IMR-90 (cell line): ENCODE data around the gene ALPP. TPM values are rescaled to one million over a fixed set of nuclear protein-coding genes. Genes with fewer than 3 reads are reported as not detected.

Source experiments
- ATAC-seq: fragments of 200-7000 bp; cut with Tn5 transposase; 2 replicates; pipeline ENCODE4 v1.9.1; 2020; ENCODE audit warnings: low read depth, mild to moderate bottlenecking, moderate library complexity
- BruUV-seq: library from RNA; stranded (reverse); fragments of 400-500 nt; replicated peaks from 2 replicates; lab custom pipeline; 2021; lab: Mats Ljungman, UMichigan
- CTCF ChIA-PET: fragments of 300-600 bp; formaldehyde crosslinking; extraction: SDS; loops from one replicate; lab custom pipeline; 2021; ENCODE audit warnings: antibody characterized with exemption; lab: Yijun Ruan, JAX
- POLR2A ChIA-PET: fragments of 300-600 bp; sonication (Branson Sonifier 250); formaldehyde crosslinking; loops from one replicate; lab custom pipeline; 2022; ENCODE audit warnings: antibody characterized with exemption; ENCODE audit not compliant: unreplicated experiment; lab: Charles Lee
- DNase-seq: peaks from one replicate; pipeline ENCODE4 v3.0.0; 2013
- H2AFZ ChIP-seq: replicated peaks from 2 replicates; pipeline ENCODE3; 2013; ENCODE audit warnings: low read length, mild to moderate bottlenecking; ENCODE audit not compliant: poor library complexity
- H2AK5ac ChIP-seq: 2 replicates; pipeline ENCODE4 v1.6.1; 2013; ENCODE audit warnings: low read depth, low read length, inconsistent platforms
- H2AK9ac ChIP-seq: replicated peaks from 2 replicates; pipeline ENCODE3; 2013; ENCODE audit warnings: mild to moderate bottlenecking, low read depth, low read length, moderate library complexity; ENCODE audit not compliant: poor library complexity
- H2BK120ac ChIP-seq: 2 replicates; pipeline ENCODE4 v1.6.1; 2013; ENCODE audit warnings: low read depth, low read length, inconsistent platforms
- H2BK15ac ChIP-seq: 3 replicates; pipeline ENCODE4 v1.6.1; 2013; ENCODE audit warnings: low read depth, low read length, inconsistent platforms
- H2BK20ac ChIP-seq: 2 replicates; pipeline ENCODE4 v1.6.1; 2013; ENCODE audit warnings: low read depth, mild to moderate bottlenecking, inconsistent platforms, low read length, moderate library complexity
- H2BK5ac ChIP-seq: 2 replicates; pipeline ENCODE4 v1.6.1; 2013; ENCODE audit warnings: mild to moderate bottlenecking, low read depth, low read length, inconsistent platforms; ENCODE audit not compliant: poor library complexity, severe bottlenecking
- H3K14ac ChIP-seq: replicated peaks from 2 replicates; pipeline ENCODE4 v1.6.1; 2013; ENCODE audit warnings: low read depth, low read length, inconsistent platforms
- H3K18ac ChIP-seq: 2 replicates; pipeline ENCODE4 v1.6.1; 2013; ENCODE audit warnings: low read depth, low read length, control low read depth
- H3K23ac ChIP-seq: 2 replicates; pipeline ENCODE4 v1.6.1; 2013; ENCODE audit warnings: low read depth, low read length, inconsistent platforms
- H3K27ac ChIP-seq: 2 replicates; pipeline ENCODE4 v1.5.1; 2013; ENCODE audit warnings: mild to moderate bottlenecking, control low read depth, low read length; ENCODE audit not compliant: insufficient read depth
- H3K27me3 ChIP-seq: 2 replicates; pipeline ENCODE4 v1.6.1; 2013; ENCODE audit warnings: low read length; ENCODE audit not compliant: control insufficient read depth, insufficient read depth
- H3K36me3 ChIP-seq: 2 replicates; pipeline ENCODE4 v1.6.1; 2013; ENCODE audit warnings: low read length, mixed read lengths; ENCODE audit not compliant: control insufficient read depth, insufficient read depth
- H3K4ac ChIP-seq: 2 replicates; pipeline ENCODE4 v1.6.1; 2013; ENCODE audit warnings: low read depth, low read length, inconsistent platforms
- H3K4me1 ChIP-seq: 2 replicates; pipeline ENCODE4 v1.6.1; 2013; ENCODE audit warnings: low read length, mixed read lengths; ENCODE audit not compliant: control insufficient read depth, insufficient read depth
- H3K4me2 ChIP-seq: 2 replicates; pipeline ENCODE4 v1.6.1; 2013; ENCODE audit warnings: low read depth, mild to moderate bottlenecking, control low read depth, low read length, moderate library complexity
- H3K4me3 ChIP-seq: 2 replicates; pipeline ENCODE4 v1.5.1; 2013; ENCODE audit warnings: low read depth, mild to moderate bottlenecking, control low read depth, low read length, moderate library complexity; ENCODE audit not compliant: insufficient read depth
- H3K56ac ChIP-seq: 2 replicates; pipeline ENCODE4 v1.6.1; 2013; ENCODE audit warnings: low read length, inconsistent platforms; ENCODE audit not compliant: insufficient read depth; ENCODE audit errors: extremely low read depth
- H3K79me1 ChIP-seq, 2 experiments: 2 replicates each; pipeline ENCODE4 v1.6.1; 2013; ENCODE audit warnings: low read length in 2 of 2, inconsistent platforms in 1 of 2, low read depth in 1 of 2
- H3K9ac ChIP-seq: 2 replicates; pipeline ENCODE4 v1.6.1; 2013; ENCODE audit warnings: low read depth, low read length, control low read depth
- H3K9me1 ChIP-seq: 2 replicates; pipeline ENCODE4 v1.6.1; 2013; ENCODE audit warnings: low read length, inconsistent platforms; ENCODE audit not compliant: insufficient read depth
- H3K9me3 ChIP-seq: 2 replicates; pipeline ENCODE4 v1.6.1; 2013; ENCODE audit warnings: low read length; ENCODE audit not compliant: control insufficient read depth, insufficient read depth
- H4K20me1 ChIP-seq: 2 replicates; pipeline ENCODE4 v1.6.1; 2013; ENCODE audit warnings: low read length, inconsistent platforms; ENCODE audit not compliant: insufficient read depth
- H4K5ac ChIP-seq: 2 replicates; pipeline ENCODE4 v1.6.1; 2013; ENCODE audit warnings: mild to moderate bottlenecking, low read depth, low read length, control low read depth
- H4K8ac ChIP-seq, 2 experiments: 2 replicates each; pipeline ENCODE4 v1.6.1; 2013; ENCODE audit warnings: low read depth in 2 of 2, low read length in 2 of 2, control low read depth in 1 of 2, inconsistent platforms in 1 of 2
- H4K91ac ChIP-seq: 2 replicates; pipeline ENCODE4 v1.6.1; 2013; ENCODE audit warnings: low read depth, low read length, inconsistent platforms; ENCODE audit not compliant: insufficient read depth
- BHLHE40 ChIP-seq: fragments of 150-350 bp; IDR thresholded peaks from 2 replicates; pipeline ENCODE4 v1.6.1; 2016; ENCODE audit warnings: mild to moderate bottlenecking, low read depth, low read length
- CHD1 ChIP-seq: IDR thresholded peaks from 2 replicates; pipeline ENCODE4 v1.6.1; 2012; ENCODE audit warnings: low read depth, low read length, improper control_type of control experiment
- CTCF ChIP-seq: conservative IDR thresholded peaks from 2 replicates; pipeline ENCODE4 v1.5.1; 2012; ENCODE audit warnings: mild to moderate bottlenecking, low read depth, low read length, improper control_type of control experiment
- FOS ChIP-seq: fragments of 150-350 bp; IDR thresholded peaks from 2 replicates; pipeline ENCODE4 v1.6.1; 2016; ENCODE audit warnings: low read depth, low read length
- MAFK ChIP-seq: IDR thresholded peaks from 2 replicates; pipeline ENCODE4 v1.6.1; 2012; ENCODE audit warnings: low read depth, low read length, improper control_type of control experiment
- MXI1 ChIP-seq: IDR thresholded peaks from 2 replicates; pipeline ENCODE4 v1.6.1; 2012; ENCODE audit warnings: low read depth, mild to moderate bottlenecking, low read length, moderate library complexity, borderline replicate concordance
- NFE2L2 ChIP-seq: fragments of 150-350 bp; IDR thresholded peaks from 2 replicates; pipeline ENCODE4 v1.6.1; 2016; ENCODE audit warnings: low read depth, mild to moderate bottlenecking, low read length
- POLR2A ChIP-seq: IDR thresholded peaks from 2 replicates; pipeline ENCODE4 v1.6.1; 2012; ENCODE audit warnings: mild to moderate bottlenecking, low read depth, low read length
- RAD21 ChIP-seq: IDR thresholded peaks from 2 replicates; pipeline ENCODE4 v1.6.1; 2012; ENCODE audit warnings: low read length, improper control_type of control experiment
- RCOR1 ChIP-seq: IDR thresholded peaks from 2 replicates; pipeline ENCODE4 v1.6.1; 2012; ENCODE audit warnings: mild to moderate bottlenecking, low read length, improper control_type of control experiment; ENCODE audit not compliant: insufficient replicate concordance
- RFX5 ChIP-seq: IDR thresholded peaks from 2 replicates; pipeline ENCODE4 v1.8.0; 2012; ENCODE audit warnings: low read depth, mild to moderate bottlenecking, low read length, moderate library complexity
- SMC3 ChIP-seq: fragments of 150-350 bp; IDR thresholded peaks from 2 replicates; pipeline ENCODE4 v1.6.1; 2016; ENCODE audit warnings: low read depth, mild to moderate bottlenecking, antibody characterized with exemption, low read length, moderate library complexity
- WGBS, 2 experiments: methylation state at CpG; one replicate each; pipeline versions ENCODE4 v1.1.5 to v1.1.7; 2013; ENCODE audit warnings: missing lambda C conversion rate in 2 of 2; ENCODE audit not compliant: insufficient read length in 1 of 2; ENCODE audit errors: extremely low coverage in 2 of 2; 5-methylcytosine and 5-hydroxymethylcytosine counted together
- dilution Hi-C: fragments of 300-500 bp; cut with HindIII; formaldehyde crosslinking; loops from one replicate; pipeline ENCODE4 v1.14.3; 2018; ENCODE audit warnings: low sequenced_read_pairs; ENCODE audit not compliant: unreplicated experiment
- in situ Hi-C: fragments of 300-500 bp; cut with MboI; formaldehyde crosslinking; loops from 3 replicates; pipeline ENCODE4 v1.14.3; 2019; ENCODE audit warnings: low sequenced_read_pairs, inconsistent platforms, mixed read lengths
- intact Hi-C: fragments of 100-400 bp; cut with micrococcal nuclease; formaldehyde crosslinking; loops from 2 replicates; pipeline ENCODE4 v1.10.0; 2022
- polyA plus RNA-seq, 3 experiments: library from polyadenylated mRNA; depleted of rRNA; stranded (reverse); fragments of >200 nt; gene quantifications; 2 replicates each; pipeline ENCODE4 v1.2.3, GENCODE V29; 2012; ENCODE audit warnings: low replicate concordance in 1 of 3
- total RNA-seq: library from RNA; depleted of rRNA; stranded (reverse); fragments of >200 nt; gene quantifications from 2 replicates; pipeline ENCODE4 v1.2.3, GENCODE V29; 2012
- TF ChIP-seq, protein P1 (sequence below): fragments of 150-350 bp; IDR thresholded peaks from 2 replicates; pipeline ENCODE4 v1.6.1; 2016; ENCODE audit warnings: low read depth, mild to moderate bottlenecking, low read length, moderate library complexity, borderline replicate concordance

Gene ALPP
- total and polyA plus RNA-seq, 2 of the 4 experiments (the other 2 are of a cell fraction) = not detected

DNA sequence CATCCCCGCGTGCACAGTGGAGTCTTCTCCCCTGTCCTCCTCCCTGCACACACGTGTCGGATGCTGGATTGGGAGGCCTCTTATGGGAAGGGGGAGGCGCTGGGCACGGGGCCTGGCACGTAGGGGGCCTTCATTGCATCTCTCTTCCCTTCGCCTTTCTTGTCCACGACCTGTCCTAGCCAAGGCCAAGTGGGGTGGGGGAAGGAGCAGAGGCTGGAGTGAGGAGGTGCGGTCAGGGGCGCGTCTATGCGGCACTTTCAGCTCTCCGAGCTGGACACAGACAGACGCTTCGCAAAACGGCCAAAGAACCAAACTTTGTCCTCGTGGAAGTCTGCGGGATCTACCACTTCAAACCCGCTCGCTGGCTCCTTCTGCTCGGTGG is 41.5 kb downstream of the ALPP start:
- Histone ChIP-seq H4K91ac (no peak overlapping the region), H3K4me2 (no peak overlapping the region), H2BK120ac (no peak overlapping the region), H3K4ac (no peak overlapping the region), H3K56ac (no peak overlapping the region), H3K27ac (no peak overlapping the region), H3K9me1 (no peaks in the 10 kb centered on the region), H3K23ac (no peak overlapping the region), H2AK9ac (no peak overlapping the region), H3K79me1 (no peaks in the 10 kb centered on the region), H3K14ac (no peak overlapping the region), H4K20me1 (no peaks in the 10 kb centered on the region; the same call in 1 of the 2 replicates), H2AK5ac (no peak overlapping the region), H2BK5ac (no peak overlapping the region), H3K18ac (no peak overlapping the region), H3K9ac (no peak overlapping the region), H2AFZ (no peak overlapping the region), H3K9me3 (peaks cover 5% of the 10 kb centered on the region; the same call in 1 of the 2 replicates), H4K5ac (no peak overlapping the region), H3K4me1 (no peaks in the 10 kb centered on the region), H2BK20ac (no peak overlapping the region), H4K8ac (no peak overlapping the region), H3K4me3 (no peak overlapping the region), H3K36me3 (no peaks in the 10 kb centered on the region), H3K27me3 (peaks cover 82% of the 10 kb centered on the region), H2BK15ac (no peak overlapping the region)
- no peak for ATAC-seq
- 0% methylated on average over 6 of the region's 22 CpGs; no CpG with 5 or more reads in 1 of the 2 experiments for WGBS, 2 experiments
- BruUV-seq = no TSS peak
- CTCF ChIA-PET = no interaction called here
- dilution Hi-C loops = no loop called here
- intact Hi-C loops = no loop called here
- TF ChIP-seq, protein P1, sequence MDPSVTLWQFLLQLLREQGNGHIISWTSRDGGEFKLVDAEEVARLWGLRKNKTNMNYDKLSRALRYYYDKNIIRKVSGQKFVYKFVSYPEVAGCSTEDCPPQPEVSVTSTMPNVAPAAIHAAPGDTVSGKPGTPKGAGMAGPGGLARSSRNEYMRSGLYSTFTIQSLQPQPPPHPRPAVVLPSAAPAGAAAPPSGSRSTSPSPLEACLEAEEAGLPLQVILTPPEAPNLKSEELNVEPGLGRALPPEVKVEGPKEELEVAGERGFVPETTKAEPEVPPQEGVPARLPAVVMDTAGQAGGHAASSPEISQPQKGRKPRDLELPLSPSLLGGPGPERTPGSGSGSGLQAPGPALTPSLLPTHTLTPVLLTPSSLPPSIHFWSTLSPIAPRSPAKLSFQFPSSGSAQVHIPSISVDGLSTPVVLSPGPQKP = no peak
- no peak for TF ChIP-seq POLR2A
- TF ChIP-seq CHD1 = no peak
- TF ChIP-seq NFE2L2 = no peak
- no peak for TF ChIP-seq RAD21
- no peak for TF ChIP-seq FOS
- TF ChIP-seq BHLHE40 = no peak
- no peak for TF ChIP-seq MXI1
- no peak for TF ChIP-seq CTCF
- no peak for TF ChIP-seq SMC3
- no peak for TF ChIP-seq RCOR1
- no peak for TF ChIP-seq RFX5
- TF ChIP-seq MAFK = no peak
- no peak for DNase-seq
- in situ Hi-C loops = no loop called here
- POLR2A ChIA-PET = no interaction called here
